Neuronal stem cell (in vitro differentiated cells): Measurements from ENCODE around the gene NRG2.

Experiments
- DNase-seq: peaks from one replicate; pipeline ENCODE4 v3.0.0-alpha.2; 2013; ENCODE audit warnings: low spot score
- H2AFZ ChIP-seq: one replicate; pipeline ENCODE4 v1.6.1; 2013; ENCODE audit warnings: mild to moderate bottlenecking, low read length, inconsistent platforms
- H2AK5ac ChIP-seq: 2 replicates; pipeline ENCODE4 v1.6.1; 2013; ENCODE audit warnings: low read depth, mild to moderate bottlenecking, inconsistent platforms, low read length, moderate library complexity, mixed read lengths
- H2BK120ac ChIP-seq: 2 replicates; pipeline ENCODE4 v1.6.1; 2013; ENCODE audit warnings: low read depth, mild to moderate bottlenecking, inconsistent platforms, low read length, moderate library complexity, mixed read lengths
- H2BK12ac ChIP-seq: one replicate; pipeline ENCODE4 v1.6.1; 2013; ENCODE audit warnings: low read length, inconsistent platforms
- H2BK15ac ChIP-seq: 2 replicates; pipeline ENCODE4 v1.6.1; 2013; ENCODE audit warnings: mild to moderate bottlenecking, low read length, inconsistent platforms, mixed read lengths
- H2BK5ac ChIP-seq: one replicate; pipeline ENCODE4 v1.6.1; 2013; ENCODE audit warnings: inconsistent platforms, mild to moderate bottlenecking, low read length, moderate library complexity
- H3K14ac ChIP-seq: one replicate; pipeline ENCODE4 v1.6.1; 2013; ENCODE audit warnings: low read length, inconsistent platforms
- H3K18ac ChIP-seq: 2 replicates; pipeline ENCODE4 v1.6.1; 2013; ENCODE audit warnings: low read length, inconsistent platforms
- H3K23ac ChIP-seq: 2 replicates; pipeline ENCODE4 v1.6.1; 2013; ENCODE audit warnings: low read depth, mild to moderate bottlenecking, mixed read lengths, low read length, inconsistent platforms; ENCODE audit not compliant: poor library complexity
- H3K27ac ChIP-seq: replicated peaks from 3 replicates; pipeline ENCODE4 v1.5.1; 2013; ENCODE audit warnings: low read length, inconsistent platforms
- H3K27me3 ChIP-seq, 3 experiments: 2 replicates each; pipeline ENCODE4 v1.6.1; 2013; ENCODE audit warnings: low read length in 3 of 3, mild to moderate bottlenecking in 2 of 3, inconsistent platforms in 1 of 3, low read depth in 1 of 3, mixed read lengths in 1 of 3, moderate library complexity in 1 of 3; ENCODE audit not compliant: control insufficient read depth in 3 of 3, insufficient read depth in 3 of 3
- H3K36me3 ChIP-seq, 2 donors: replicated peaks in 1 of 2; 2 replicates each; pipeline ENCODE4 v1.6.1; 2013; ENCODE audit warnings: low read length in 2 of 2; ENCODE audit not compliant: control insufficient read depth in 2 of 2, insufficient read depth in 2 of 2
- H3K4ac ChIP-seq: 2 replicates; pipeline ENCODE4 v1.6.1; 2013; ENCODE audit warnings: inconsistent platforms, mild to moderate bottlenecking, low read length, moderate library complexity
- H3K4me1 ChIP-seq, 2 donors: 1 replicate in 1 of 2; 2 replicates in 1 of 2; pipeline ENCODE4 v1.6.1; 2013; ENCODE audit warnings: low read length in 2 of 2, low read depth in 1 of 2; ENCODE audit not compliant: control insufficient read depth in 2 of 2, insufficient read depth in 1 of 2
- H3K4me2 ChIP-seq: one replicate; pipeline ENCODE4 v1.6.1; 2013; ENCODE audit warnings: mild to moderate bottlenecking, low read length, inconsistent platforms; ENCODE audit not compliant: insufficient read depth, poor library complexity, severe bottlenecking
- H3K4me3 ChIP-seq, 2 donors: 2 replicates each; pipeline ENCODE4 v1.5.1; 2013; ENCODE audit warnings: low read length in 2 of 2, mild to moderate bottlenecking in 2 of 2, inconsistent platforms in 1 of 2, moderate library complexity in 1 of 2
- H3K79me1 ChIP-seq: one replicate; pipeline ENCODE4 v1.6.1; 2013; ENCODE audit warnings: low read depth, mild to moderate bottlenecking, inconsistent platforms, low read length, moderate library complexity
- H3K9ac ChIP-seq: one replicate; pipeline ENCODE4 v1.6.1; 2013; ENCODE audit warnings: mild to moderate bottlenecking, low read depth, low read length, inconsistent platforms; ENCODE audit not compliant: poor library complexity
- H3K9me3 ChIP-seq, 2 donors: replicated peaks in 1 of 2; 2 replicates each; pipeline versions ENCODE3 to v1.6.1; 2013; ENCODE audit warnings: low read length in 2 of 2, mild to moderate bottlenecking in 2 of 2, inconsistent platforms in 1 of 2, low read depth in 1 of 2, mixed read lengths in 1 of 2, moderate library complexity in 1 of 2; ENCODE audit not compliant: control insufficient read depth in 2 of 2, insufficient read depth in 1 of 2
- H4K8ac ChIP-seq: one replicate; pipeline ENCODE4 v1.6.1; 2013; ENCODE audit warnings: low read depth, mild to moderate bottlenecking, inconsistent platforms, low read length, moderate library complexity
- H4K91ac ChIP-seq: one replicate; pipeline ENCODE4 v1.6.1; 2013; ENCODE audit warnings: low read length, low read depth, mild to moderate bottlenecking, inconsistent platforms; ENCODE audit not compliant: poor library complexity
- WGBS, 2 donors: extraction: QIAGEN DNeasy Blood & Tissue Kit; methylation state at CpG; one replicate each; pipeline ENCODE4 v1.1.7; 2013; ENCODE audit warnings: missing lambda C conversion rate in 2 of 2, mixed read lengths in 1 of 2; ENCODE audit not compliant: insufficient read length in 2 of 2, insufficient replicate concordance in 1 of 2; ENCODE audit errors: extremely low coverage in 2 of 2; 5-methylcytosine and 5-hydroxymethylcytosine counted together

Gene NRG2

DNA sequence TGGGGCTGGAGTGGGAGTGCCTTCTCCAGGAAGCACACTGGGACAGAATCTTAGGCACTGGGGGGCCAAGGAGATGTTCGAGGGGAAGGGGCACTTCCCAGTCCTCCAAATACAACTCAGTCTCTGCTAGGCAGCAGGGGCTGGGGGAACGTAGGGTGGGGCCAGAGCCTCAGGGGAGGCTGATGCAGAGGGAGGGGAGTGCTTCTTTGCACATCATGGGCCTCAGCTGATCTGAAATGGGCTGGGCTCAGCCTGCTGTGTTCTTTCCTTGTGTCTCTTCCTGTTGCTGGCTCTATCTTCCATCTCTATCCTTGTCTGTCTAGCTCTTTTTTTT lies 231.9 kb downstream of the NRG2 start:
- peaks cover 0 to 2% of the 10 kb centered on the region in 2 donors for H3K4me1 ChIP-seq
- no peak overlapping the region for H2BK5ac ChIP-seq
- H3K14ac ChIP-seq, result no peak overlapping the region
- H3K18ac ChIP-seq, result no peak overlapping the region
- no peak overlapping the region for H2AFZ ChIP-seq
- WGBS, 2 donors, result no CpG with 5 or more reads among the region's 2 CpGs
- H3K27me3 ChIP-seq, result peaks cover 0 to 35% (median 0%) of the 10 kb centered on the region in 3 experiments
- H2BK12ac ChIP-seq, result no peak overlapping the region
- no peak overlapping the region for H2AK5ac ChIP-seq
- H3K23ac ChIP-seq, result no peak overlapping the region
- no peak overlapping the region for H2BK120ac ChIP-seq
- H3K4ac ChIP-seq, result no peak overlapping the region
- no peaks in the 10 kb centered on the region for H3K9me3 ChIP-seq
- no peak overlapping the region for H3K4me2 ChIP-seq
- H3K27ac ChIP-seq, result no peak overlapping the region
- H2BK15ac ChIP-seq, result no peak overlapping the region
- H3K36me3 ChIP-seq, result no peaks in the 10 kb centered on the region
- DNase-seq, result no peak
- H3K79me1 ChIP-seq, result no peaks in the 10 kb centered on the region
- H3K4me3 ChIP-seq, result no peak overlapping the region
- no peak overlapping the region for H3K9ac ChIP-seq
- no peak overlapping the region for H4K8ac ChIP-seq
- H4K91ac ChIP-seq, result no peak overlapping the region

DNA sequence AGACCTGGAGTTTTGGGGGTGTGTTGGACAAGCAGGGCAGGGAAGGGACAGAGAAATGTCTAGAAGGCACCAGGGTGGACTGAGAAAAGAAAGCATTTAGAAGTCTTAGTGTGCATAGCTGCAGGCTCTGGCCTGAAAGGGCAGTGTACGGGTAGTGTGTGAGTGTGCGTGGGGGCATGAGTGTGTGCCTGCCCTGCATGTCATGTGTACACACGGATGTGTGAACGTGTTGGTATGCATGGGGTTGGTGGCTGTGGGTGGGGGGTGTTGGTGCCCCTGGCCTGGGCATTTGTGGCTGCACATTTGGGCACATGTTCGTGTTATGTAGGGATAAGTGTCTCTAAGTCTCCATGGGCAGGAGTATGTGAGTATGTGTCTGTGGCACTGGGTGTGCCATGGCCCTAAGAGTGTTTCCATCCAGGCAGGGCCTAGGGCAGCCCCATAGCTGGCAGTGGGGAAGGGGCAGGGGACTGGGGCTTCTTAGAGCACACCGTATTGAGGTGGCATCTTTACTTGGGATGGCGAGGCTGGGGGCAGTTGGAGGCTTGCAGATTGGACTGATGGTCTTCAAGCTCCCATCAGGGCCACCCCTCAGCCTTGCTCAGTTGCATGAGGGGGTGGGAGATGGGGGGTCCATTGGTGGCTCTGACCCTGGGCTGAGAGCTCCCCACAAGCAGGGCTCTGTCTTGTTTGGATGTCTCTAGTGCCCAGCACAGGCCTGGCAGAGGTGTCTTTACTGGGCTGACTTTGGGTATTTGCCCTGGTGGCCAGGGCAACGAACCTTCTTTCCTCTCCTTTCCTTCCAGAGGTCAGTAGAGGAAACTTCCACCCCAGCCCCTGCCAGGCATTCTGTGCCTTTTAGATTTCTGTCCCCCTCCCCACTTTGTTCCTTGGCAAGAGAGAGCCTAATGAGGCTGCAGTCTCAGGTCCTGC lies 232.5 kb downstream of the NRG2 start:
- no peak overlapping the region for H2AFZ ChIP-seq
- no peak overlapping the region for H2BK12ac ChIP-seq
- H2BK120ac ChIP-seq, result no peak overlapping the region
- H3K23ac ChIP-seq, result no peak overlapping the region
- H3K4me2 ChIP-seq, result no peak overlapping the region
- H2AK5ac ChIP-seq, result no peak overlapping the region
- H3K4me1 ChIP-seq, result peaks cover 0 to 2% of the 10 kb centered on the region in 2 donors
- no peak overlapping the region for H2BK5ac ChIP-seq
- no peak overlapping the region for H4K91ac ChIP-seq
- H3K27ac ChIP-seq, result no peak overlapping the region
- no peak overlapping the region for H4K8ac ChIP-seq
- no peak for DNase-seq
- H3K18ac ChIP-seq, result no peak overlapping the region
- no peak overlapping the region for H2BK15ac ChIP-seq
- H3K4ac ChIP-seq, result no peak overlapping the region
- H3K9ac ChIP-seq, result no peak overlapping the region
- H3K4me3 ChIP-seq, result no peak overlapping the region
- peaks cover 0 to 35% (median 0%) of the 10 kb centered on the region in 3 experiments for H3K27me3 ChIP-seq
- no peaks in the 10 kb centered on the region for H3K36me3 ChIP-seq
- WGBS, 2 donors, result no CpG with 5 or more reads among the region's 8 CpGs
- H3K9me3 ChIP-seq, result no peaks in the 10 kb centered on the region
- no peak overlapping the region for H3K14ac ChIP-seq
- H3K79me1 ChIP-seq, result no peaks in the 10 kb centered on the region

DNA sequence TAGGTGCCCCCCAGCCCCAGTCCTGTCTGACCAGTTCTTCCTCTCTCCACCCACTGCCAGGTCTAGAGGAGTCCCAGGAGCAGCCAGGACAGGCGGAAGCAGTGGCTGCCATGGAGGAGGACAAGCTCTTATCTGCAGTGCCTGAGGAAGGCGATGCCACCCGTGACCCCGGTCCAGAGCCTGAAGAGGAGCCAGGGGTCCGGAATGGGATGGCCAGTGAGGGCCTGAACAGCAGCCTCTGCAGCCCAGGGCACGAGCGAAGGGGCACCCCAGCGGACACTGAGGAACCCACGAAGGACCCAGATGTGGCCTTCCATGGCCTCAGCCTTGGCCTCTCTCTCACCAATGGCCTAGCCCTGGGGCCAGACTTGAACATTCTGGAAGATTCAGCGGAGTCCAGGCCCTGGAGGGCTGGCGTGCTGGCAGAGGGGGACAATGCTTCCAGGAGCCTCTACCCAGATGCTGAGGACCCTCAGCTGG lies 233.7 kb downstream of the NRG2 start:
- no peak overlapping the region for H3K9ac ChIP-seq
- H3K79me1 ChIP-seq, result no peaks in the 10 kb centered on the region
- no peak overlapping the region for H2AK5ac ChIP-seq
- H3K14ac ChIP-seq, result no peak overlapping the region
- no peak overlapping the region for H3K4me3 ChIP-seq
- no peak for DNase-seq
- H2BK12ac ChIP-seq, result no peak overlapping the region
- H4K8ac ChIP-seq, result no peak overlapping the region
- H4K91ac ChIP-seq, result no peak overlapping the region
- no peaks in the 10 kb centered on the region for H3K4me1 ChIP-seq
- no peak overlapping the region for H2AFZ ChIP-seq
- no peaks in the 10 kb centered on the region for H3K9me3 ChIP-seq
- H2BK5ac ChIP-seq, result no peak overlapping the region
- no peaks in the 10 kb centered on the region for H3K36me3 ChIP-seq
- no peak overlapping the region for H3K18ac ChIP-seq
- H3K4ac ChIP-seq, result no peak overlapping the region
- WGBS, 2 donors, result no CpG with 5 or more reads among the region's 11 CpGs
- no peak overlapping the region for H2BK120ac ChIP-seq
- peaks cover 0 to 28% (median 0%) of the 10 kb centered on the region in 3 experiments for H3K27me3 ChIP-seq
- no peak overlapping the region for H3K27ac ChIP-seq
- no peak overlapping the region for H3K4me2 ChIP-seq
- no peak overlapping the region for H2BK15ac ChIP-seq
- H3K23ac ChIP-seq, result no peak overlapping the region

DNA sequence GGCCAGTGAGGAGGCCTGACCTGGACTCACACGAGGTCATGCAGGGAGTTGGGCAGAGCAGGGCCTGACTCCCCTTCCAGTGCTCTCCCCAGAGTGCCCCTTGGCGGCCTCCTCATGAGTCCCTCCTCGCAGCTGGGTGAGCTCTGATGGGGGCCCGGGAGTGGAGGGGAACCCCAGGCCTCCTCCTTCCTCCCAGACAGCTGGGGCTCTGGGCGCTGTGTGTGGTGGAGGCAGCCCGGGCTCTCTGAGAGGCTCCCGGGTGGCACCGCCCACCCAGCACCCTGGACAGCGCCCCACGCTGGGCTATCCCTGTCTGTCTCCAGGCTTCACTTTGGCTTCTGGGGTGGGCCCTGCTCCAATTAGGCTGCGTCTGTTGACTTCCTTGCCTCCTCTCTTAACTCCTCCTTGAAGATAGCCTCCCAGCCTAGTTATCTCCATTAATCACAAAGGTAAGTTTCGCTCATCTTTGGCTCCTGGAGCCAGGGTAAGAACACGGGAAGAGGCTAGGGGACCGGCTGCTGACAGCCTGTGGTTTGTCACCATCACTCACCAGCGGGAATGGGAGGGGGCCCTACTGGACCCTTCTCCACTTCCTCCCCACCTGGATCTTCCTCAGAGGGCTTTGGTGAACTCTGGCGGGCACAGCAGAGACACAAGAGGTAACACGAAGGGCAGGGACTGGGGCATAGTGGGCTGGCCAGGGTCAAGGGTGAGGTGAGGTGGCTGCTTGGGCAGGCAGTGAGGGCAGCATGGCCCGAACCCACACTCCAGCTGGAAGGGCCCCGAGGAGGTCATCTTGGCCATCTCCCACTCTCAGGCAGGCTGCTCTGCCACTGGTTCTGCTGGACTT lies 234.4 kb downstream of the NRG2 start:
- Histone ChIP-seq H3K9ac (no peak overlapping the region), H3K4me3 (no peak overlapping the region), H3K9me3 (no peaks in the 10 kb centered on the region), H3K4me1 (no peaks in the 10 kb centered on the region), H2BK12ac (no peak overlapping the region), H3K36me3 (no peaks in the 10 kb centered on the region), H3K27me3 (peaks cover 0 to 28% (median 0%) of the 10 kb centered on the region in 3 experiments), H4K91ac (no peak overlapping the region), H3K27ac (no peak overlapping the region), H3K4me2 (no peak overlapping the region), H4K8ac (no peak overlapping the region), H2BK120ac (no peak overlapping the region), H2AK5ac (no peak overlapping the region), H3K79me1 (no peaks in the 10 kb centered on the region), H3K18ac (no peak overlapping the region), H3K4ac (no peak overlapping the region), H2BK5ac (no peak overlapping the region), H2BK15ac (no peak overlapping the region), H2AFZ (no peak overlapping the region), H3K23ac (no peak overlapping the region), H3K14ac (no peak overlapping the region)
- peak; percentile 30 for DNase-seq
- WGBS, 2 donors, result no CpG with 5 or more reads among the region's 19 CpGs
